Lower lobe of right lung (tissue), 2 donors: Measurements from ENCODE around the gene BRCA1. TPM values are rescaled to one million over a fixed set of nuclear protein-coding genes. Genes with fewer than 3 reads are reported as not detected.
A peak's percentile ranks its signal among the peaks of the same experiment; 100 is the strongest.
"Not testable (repeated sequence)": the region's sequence is repeated elsewhere in the genome, so short reads cannot be mapped to it uniquely, and the experiment has no call there.

Experiments
- ATAC-seq, 2 donors: fragments of 200-7000 bp; cut with Tn5 transposase; one replicate each; pipeline ENCODE4 v1.9.1; 2020 to 2022; ENCODE audit warnings: mild to moderate bottlenecking in 2 of 2, moderate library complexity in 2 of 2
- DNase-seq: peaks from one replicate; pipeline ENCODE4 v3.0.0-alpha.2; 2020
- H3K27ac ChIP-seq: fragments of 200-600 bp; one replicate; pipeline ENCODE4 v1.8.0; 2022
- H3K27me3 ChIP-seq: fragments of 200-600 bp; one replicate; pipeline ENCODE4 v1.8.0; 2022; ENCODE audit warnings: low read depth
- H3K36me3 ChIP-seq: fragments of 200-600 bp; one replicate; pipeline ENCODE4 v1.8.0; 2022; ENCODE audit warnings: mild to moderate bottlenecking
- H3K4me1 ChIP-seq: fragments of 200-600 bp; one replicate; pipeline ENCODE4 v1.8.0; 2022
- H3K4me3 ChIP-seq: fragments of 200-600 bp; one replicate; pipeline ENCODE4 v1.8.0; 2022; ENCODE audit warnings: mild to moderate bottlenecking
- H3K9me3 ChIP-seq: fragments of 200-600 bp; one replicate; pipeline ENCODE4 v1.8.0; 2022
- intact Hi-C: fragments of 100-400 bp; cut with DNase I; formaldehyde crosslinking; loops from one replicate; pipeline ENCODE4 v1.11.0; 2022
- total RNA-seq: library from RNA; stranded (reverse); fragmentation: NEBNext Ultra II Directional; extraction: Animal tissue kit (Norgen Biotek cat#: 25700); gene quantifications from one replicate; pipeline ENCODE4 v1.2.1, GENCODE V29; 2021
- TF ChIP-seq, protein P1 (sequence below): fragments of 200-600 bp; IDR thresholded peaks from one replicate; pipeline ENCODE4 v1.8.0; 2022; ENCODE audit warnings: antibody characterized with exemption, mild to moderate bottlenecking
- donor health status: DM: no; HTN: yes; CAD: no; lungs with severe emphysema.

Gene BRCA1
- total RNA-seq, 1 donor from 2014 or later: 7.4 TPM

DNA sequence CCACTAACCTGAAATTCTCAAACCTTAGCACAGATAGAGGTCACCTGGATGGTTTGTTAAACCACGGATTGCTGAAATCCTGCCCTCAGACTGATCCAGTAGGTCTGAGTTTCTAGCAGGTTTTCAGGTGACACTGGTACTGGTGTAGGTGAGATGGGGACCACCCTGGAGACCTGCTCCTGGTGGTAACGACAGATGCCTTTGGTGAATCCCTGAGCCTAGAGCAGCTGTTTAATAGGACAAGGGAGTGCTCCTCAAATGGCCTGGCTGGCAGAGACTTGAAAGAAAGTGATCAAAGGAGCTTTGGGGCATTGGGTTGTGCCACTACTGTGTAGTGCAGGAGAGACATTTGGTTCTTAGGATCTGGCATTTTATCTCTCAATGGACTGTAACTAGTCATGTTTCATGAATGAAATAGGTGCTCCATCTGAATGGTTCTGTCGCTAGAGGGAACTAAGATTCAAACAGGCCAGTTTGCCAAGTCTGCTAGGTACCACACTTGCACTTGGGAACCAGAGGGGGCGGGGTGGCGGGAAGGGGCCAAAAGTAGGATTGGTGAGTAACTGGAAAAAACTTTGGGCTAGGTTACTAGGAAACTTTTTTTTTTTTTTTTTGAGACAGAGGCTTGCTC lies 121.5 kb downstream of the BRCA1 start:
- no peak overlapping the region for H3K27ac ChIP-seq
- DNase-seq (no peak), ATAC-seq (no peak)
- intact Hi-C loops: no loop called here
- H3K9me3 ChIP-seq: no peaks in the 10 kb centered on the region
- no peak overlapping the region for H3K4me3 ChIP-seq
- H3K4me1 ChIP-seq: peaks cover 47% of the 10 kb centered on the region
- H3K36me3 ChIP-seq: peaks cover 55% of the 10 kb centered on the region
- TF ChIP-seq, protein P1, sequence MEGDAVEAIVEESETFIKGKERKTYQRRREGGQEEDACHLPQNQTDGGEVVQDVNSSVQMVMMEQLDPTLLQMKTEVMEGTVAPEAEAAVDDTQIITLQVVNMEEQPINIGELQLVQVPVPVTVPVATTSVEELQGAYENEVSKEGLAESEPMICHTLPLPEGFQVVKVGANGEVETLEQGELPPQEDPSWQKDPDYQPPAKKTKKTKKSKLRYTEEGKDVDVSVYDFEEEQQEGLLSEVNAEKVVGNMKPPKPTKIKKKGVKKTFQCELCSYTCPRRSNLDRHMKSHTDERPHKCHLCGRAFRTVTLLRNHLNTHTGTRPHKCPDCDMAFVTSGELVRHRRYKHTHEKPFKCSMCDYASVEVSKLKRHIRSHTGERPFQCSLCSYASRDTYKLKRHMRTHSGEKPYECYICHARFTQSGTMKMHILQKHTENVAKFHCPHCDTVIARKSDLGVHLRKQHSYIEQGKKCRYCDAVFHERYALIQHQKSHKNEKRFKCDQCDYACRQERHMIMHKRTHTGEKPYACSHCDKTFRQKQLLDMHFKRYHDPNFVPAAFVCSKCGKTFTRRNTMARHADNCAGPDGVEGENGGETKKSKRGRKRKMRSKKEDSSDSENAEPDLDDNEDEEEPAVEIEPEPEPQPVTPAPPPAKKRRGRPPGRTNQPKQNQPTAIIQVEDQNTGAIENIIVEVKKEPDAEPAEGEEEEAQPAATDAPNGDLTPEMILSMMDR: no peak
- H3K27me3 ChIP-seq: no peaks in the 10 kb centered on the region

DNA sequence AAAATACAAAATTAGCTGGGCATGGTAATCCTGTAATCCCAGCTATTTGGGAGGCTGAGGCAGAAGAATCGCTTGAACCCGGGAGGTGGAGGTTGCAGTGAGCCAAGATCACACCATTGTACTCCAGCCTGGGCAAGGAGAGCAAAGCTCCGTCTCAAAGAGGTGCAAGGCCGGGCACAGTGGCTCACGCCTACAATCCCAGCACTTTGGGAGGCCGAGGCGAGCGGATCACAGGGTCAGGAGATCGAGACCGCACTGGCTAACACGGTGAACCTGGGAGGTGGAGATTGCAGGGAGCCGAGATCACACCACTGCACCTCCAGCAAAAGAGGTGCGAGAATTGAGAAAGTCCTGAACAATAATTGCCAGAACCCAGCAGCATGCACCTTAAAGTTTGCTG lies 124.3 kb downstream of the BRCA1 start:
- intact Hi-C loops, H3K9me3 ChIP-seq, ATAC-seq, H3K4me3 ChIP-seq, H3K27me3 ChIP-seq, DNase-seq, H3K27ac ChIP-seq: not testable (repeated sequence)
- Histone ChIP-seq H3K4me1 (peaks cover 42% of the 10 kb centered on the region), H3K36me3 (peaks cover 55% of the 10 kb centered on the region)

DNA sequence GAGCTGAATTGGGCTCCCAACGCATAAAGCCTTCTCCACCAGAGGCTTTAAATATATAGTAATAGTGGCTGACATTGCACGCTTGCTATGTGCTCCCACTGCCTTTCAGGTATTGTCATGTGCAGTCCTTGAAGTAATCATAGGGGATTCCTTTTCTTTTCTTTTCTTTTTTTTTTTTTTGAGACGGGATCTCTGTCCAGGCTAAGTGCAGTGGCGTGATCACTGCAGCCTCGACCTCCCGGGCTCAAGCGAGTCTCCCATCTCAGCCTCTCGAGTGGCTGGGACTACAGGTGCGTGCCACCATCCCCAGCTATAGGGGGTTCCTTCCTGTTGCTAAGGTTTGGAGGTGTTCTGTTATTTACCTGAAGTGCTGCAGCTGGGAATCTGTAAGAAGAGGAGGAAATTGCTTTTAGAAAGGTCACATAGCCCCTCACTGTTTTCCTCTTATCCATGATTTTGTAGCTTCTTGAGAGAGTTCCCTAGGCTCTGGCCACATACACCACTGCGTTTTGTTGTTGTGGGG lies 126.1 kb downstream of the BRCA1 start:
- Histone ChIP-seq H3K4me1 (peaks cover 42% of the 10 kb centered on the region), H3K36me3 (peaks cover 49% of the 10 kb centered on the region), H3K4me3 (peak overlapping the region; percentile 89), H3K27ac (peak overlapping the region; percentile 96), H3K27me3 (no peaks in the 10 kb centered on the region), H3K9me3 (no peaks in the 10 kb centered on the region)
- DNase-seq (no peak), ATAC-seq (no peak)
- intact Hi-C loops: no loop called here
- TF ChIP-seq, protein P1: no peak

DNA sequence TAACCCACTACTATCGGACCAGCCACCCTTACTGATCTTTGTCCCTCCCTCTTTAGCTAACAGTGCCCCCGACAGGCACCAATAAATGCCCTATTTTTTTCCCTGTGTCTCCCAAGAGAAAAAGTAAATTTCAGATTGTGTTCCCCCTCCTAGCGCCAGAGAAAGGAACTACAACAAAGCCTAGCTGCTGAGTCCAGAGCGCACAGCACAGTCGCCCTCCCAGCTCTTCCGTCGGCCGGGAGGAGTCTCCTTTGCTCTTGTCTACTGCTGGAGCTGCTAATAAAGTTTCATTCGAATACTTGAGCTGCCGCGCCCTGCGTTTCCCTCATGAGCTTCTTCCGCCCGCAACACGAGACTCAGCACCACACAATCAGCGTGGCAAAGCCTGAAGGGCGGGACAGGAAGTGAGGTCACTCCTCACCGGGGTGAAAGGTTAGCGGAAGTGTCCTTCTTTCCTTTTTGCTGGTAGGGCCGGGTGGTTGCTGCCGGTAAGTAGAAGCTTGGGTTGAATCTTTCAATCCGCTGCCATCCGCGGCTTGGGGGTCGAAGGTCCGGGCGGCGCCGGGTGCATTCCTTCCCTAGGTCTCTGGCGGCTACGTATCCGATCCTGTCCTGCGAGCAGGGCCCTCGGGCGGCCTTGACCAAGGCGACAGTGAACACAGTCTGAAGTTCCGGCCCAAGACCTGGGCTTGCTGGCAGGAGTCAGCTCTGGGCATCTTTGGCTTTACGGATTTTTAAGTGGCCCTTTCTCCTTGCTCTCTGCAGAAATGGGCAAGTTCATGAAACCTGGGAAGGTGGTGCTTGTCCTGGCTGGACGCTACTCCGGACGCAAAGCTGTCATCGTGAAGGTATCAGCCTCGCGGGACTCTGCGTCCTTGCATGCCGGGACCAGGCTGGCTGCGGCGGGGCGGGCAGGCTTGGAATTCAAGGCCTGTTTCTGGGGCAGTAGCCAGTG lies 126.9 kb downstream of the BRCA1 start, which contains the start of gene RPL27:
TSS of gene RPL27 (plus strand) at position 436 of the 955 bp plus-strand sequence. CDS start at position 768, 332 bp downstream.
- H3K9me3 ChIP-seq: no peaks in the 10 kb centered on the region
- H3K27ac ChIP-seq: peak within 1 kb of the TSS; percentile 96
- peaks cover 48% of the 10 kb centered on the region for H3K36me3 ChIP-seq
- peak within 1 kb of the TSS; percentile 89 for H3K4me3 ChIP-seq
- peaks cover 42% of the 10 kb centered on the region for H3K4me1 ChIP-seq
- ATAC-seq (peak; percentile 98 to 99), DNase-seq (peak; percentile 98)
- intact Hi-C loops: no loop called here
- TF ChIP-seq, protein P1: peak; percentile 92
- no peaks in the 10 kb centered on the region for H3K27me3 ChIP-seq

DNA sequence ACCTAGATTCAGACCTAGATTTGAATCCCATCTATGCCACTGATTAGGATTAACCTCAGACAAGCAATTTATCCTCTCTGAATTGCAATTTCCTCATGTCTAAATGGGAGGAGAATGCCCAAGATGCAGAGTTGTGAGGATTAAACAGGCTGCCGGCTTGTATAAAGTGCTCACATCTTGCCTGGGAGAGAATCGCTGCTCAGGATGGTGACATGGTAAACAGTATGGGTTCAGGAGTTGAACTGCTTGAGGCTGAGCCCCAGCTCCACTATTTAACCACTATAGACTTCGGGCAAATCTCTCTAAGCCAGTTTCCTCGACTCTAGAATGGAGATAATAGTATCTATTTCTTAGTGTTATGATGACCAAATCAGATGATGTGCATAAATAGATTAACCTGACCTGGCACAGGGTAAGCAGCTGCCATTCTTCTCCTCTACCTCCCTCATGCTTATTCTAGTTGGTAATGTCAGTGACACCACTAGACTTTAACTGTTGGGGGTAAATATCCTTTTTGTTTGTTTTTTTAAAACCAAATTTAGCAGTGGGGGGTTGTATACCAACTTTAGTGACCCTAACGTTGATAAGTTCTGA lies 127.7 kb downstream of the BRCA1 start:
- TF ChIP-seq, protein P1: no peak
- DNase-seq (no peak), ATAC-seq (no peak)
- H3K9me3 ChIP-seq: no peaks in the 10 kb centered on the region
- peak overlapping the region; percentile 96 for H3K27ac ChIP-seq
- intact Hi-C loops: no loop called here
- H3K36me3 ChIP-seq: peaks cover 48% of the 10 kb centered on the region
- H3K27me3 ChIP-seq: no peaks in the 10 kb centered on the region
- peaks cover 42% of the 10 kb centered on the region for H3K4me1 ChIP-seq
- peak overlapping the region; percentile 89 for H3K4me3 ChIP-seq

Other genes with a start within 250 kb of the BRCA1 start
- not detected for gene G6PC1, start 224.6 kb downstream of the BRCA1 start, total RNA-seq
- gene AARSD1, start 160.9 kb downstream of the BRCA1 start, total RNA-seq: 25.2 TPM
- 0.27 TPM for gene PTGES3L, start 145.3 kb downstream of the BRCA1 start, total RNA-seq
- 17.1 TPM for gene RUNDC1, start 144.8 kb downstream of the BRCA1 start, total RNA-seq
- 810 TPM for gene RPL27, start 126.9 kb downstream of the BRCA1 start, total RNA-seq
- gene IFI35, start 118.6 kb downstream of the BRCA1 start, total RNA-seq: 61.5 TPM
- gene VAT1, start 103.0 kb downstream of the BRCA1 start, total RNA-seq: 382 TPM
- 0.53 TPM for gene RND2, start 100.1 kb downstream of the BRCA1 start, total RNA-seq
- 93.3 TPM for gene NBR1, start 45.9 kb upstream of the BRCA1 start, total RNA-seq
- gene TMEM106A, start 86.5 kb upstream of the BRCA1 start, total RNA-seq: 17.9 TPM
- not detected for gene CCDC200, start 103.3 kb upstream of the BRCA1 start, total RNA-seq
- gene RNU2-1, start 108.6 kb upstream of the BRCA1 start, total RNA-seq: 8,279 TPM